Nephron (organoid): ENCODE data around the gene CLEC4G.

Experiments
- H3K27ac Mint-ChIP-seq, 3 experiments: 2 replicates each; pipeline ENCODE4 v1.8.0; 2020; ENCODE audit warnings: mixed read lengths in 3 of 3, mild to moderate bottlenecking in 2 of 3, moderate library complexity in 1 of 3
- H3K27me3 Mint-ChIP-seq: 2 replicates; pipeline ENCODE4 v1.8.0; 2021; ENCODE audit warnings: low read depth, mild to moderate bottlenecking, moderate library complexity, mixed read lengths
- H3K36me3 Mint-ChIP-seq: 2 replicates; pipeline ENCODE4 v1.8.0; 2020; ENCODE audit warnings: low read depth, mixed read lengths
- H3K4me1 Mint-ChIP-seq: 2 replicates; pipeline ENCODE4 v1.8.0; 2020; ENCODE audit warnings: mixed read lengths
- H3K4me3 Mint-ChIP-seq, 3 experiments: 2 replicates each; pipeline ENCODE4 v1.8.0; 2020; ENCODE audit warnings: mild to moderate bottlenecking in 3 of 3, mixed read lengths in 3 of 3, moderate library complexity in 2 of 3
- H3K9me3 Mint-ChIP-seq: 2 replicates; pipeline ENCODE4 v1.8.0; 2020; ENCODE audit warnings: mixed read lengths
- TF ChIP-seq, protein P1 (sequence below), 3 experiments: fragments of 200-600 bp; sonication (generic); IDR thresholded peaks; one replicate each; pipeline ENCODE4 v1.5.0; 2021; ENCODE audit warnings: antibody characterized with exemption in 3 of 3; ENCODE audit not compliant: unreplicated experiment in 3 of 3

The CLEC4G gene

DNA sequence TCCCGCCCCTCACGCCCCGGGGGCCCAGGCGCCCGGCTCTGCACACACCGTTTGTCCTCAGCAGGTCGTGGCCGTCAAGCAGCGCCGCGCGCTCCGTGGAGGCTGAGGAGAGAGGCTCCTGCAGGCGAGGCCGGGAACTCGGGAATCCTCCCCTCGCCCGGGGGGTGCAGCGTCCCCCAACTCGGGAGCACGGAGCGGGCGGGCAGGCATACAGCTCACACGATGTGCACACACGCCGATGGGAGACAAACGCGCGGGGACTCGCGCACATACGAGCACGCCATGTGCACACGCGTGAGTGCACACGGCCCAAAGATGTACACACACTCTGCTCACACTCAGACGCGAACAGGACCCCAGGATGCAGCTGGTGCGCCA lies 703 bp downstream of the CLEC4G start:
- H3K9me3 Mint-ChIP-seq: no peaks in the 10 kb centered on the region
- H3K4me1 Mint-ChIP-seq: no peaks in the 10 kb centered on the region
- peaks cover 86% of the 10 kb centered on the region for H3K27me3 Mint-ChIP-seq

DNA sequence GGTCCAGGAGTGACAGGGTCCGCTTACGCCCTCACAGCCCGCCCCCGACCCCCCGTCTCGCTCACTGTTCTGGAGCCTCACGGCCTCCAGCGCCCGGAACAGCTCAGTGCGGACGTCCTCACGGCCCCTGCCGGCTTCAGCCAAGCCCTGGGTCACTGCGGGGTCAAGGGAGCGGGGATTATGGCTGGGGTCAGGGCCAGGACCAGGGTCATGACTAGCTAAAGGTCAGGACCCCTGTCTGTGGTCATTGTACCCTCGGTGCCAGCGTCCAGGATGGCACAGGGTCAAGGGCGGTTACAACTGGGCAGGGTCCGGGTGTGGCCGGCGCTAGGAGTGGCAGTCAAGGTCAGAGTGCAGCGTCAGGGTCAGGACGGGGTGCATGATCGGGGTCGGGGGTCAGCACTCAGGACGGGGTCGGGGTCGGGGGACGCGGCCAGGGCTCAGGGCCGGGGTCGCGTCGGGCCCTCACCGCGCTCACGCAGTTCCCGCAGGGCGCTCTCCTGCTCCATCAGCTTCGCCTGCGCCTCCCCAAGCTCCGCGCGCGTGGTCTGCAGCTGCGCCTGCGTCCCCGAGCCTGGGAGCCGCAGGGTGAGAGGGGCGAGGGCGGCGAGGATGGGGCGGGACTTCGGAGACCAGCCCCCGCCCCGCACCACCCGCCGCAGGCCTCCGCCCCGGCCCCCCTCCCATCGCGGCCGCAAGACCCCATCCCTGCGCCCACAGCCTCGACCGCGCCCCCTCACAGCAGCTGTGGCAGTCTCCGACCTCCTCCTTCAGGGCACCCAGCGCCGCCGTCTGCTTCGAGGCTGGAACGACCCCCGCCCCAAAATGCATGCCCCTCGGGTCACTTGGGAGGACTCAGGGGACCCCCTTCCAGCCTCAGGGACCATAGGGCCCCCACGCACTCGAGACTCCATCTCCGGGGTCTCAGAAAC lies 1.4 kb downstream of the CLEC4G start:
- Mint-ChIP-seq H3K27me3 (peaks cover 86% of the 10 kb centered on the region), H3K27ac (no peak overlapping the region), H3K4me1 (no peaks in the 10 kb centered on the region), H3K36me3 (no peaks in the 10 kb centered on the region), H3K4me3 (no peak overlapping the region), H3K9me3 (no peaks in the 10 kb centered on the region)
- TF ChIP-seq, protein P1, sequence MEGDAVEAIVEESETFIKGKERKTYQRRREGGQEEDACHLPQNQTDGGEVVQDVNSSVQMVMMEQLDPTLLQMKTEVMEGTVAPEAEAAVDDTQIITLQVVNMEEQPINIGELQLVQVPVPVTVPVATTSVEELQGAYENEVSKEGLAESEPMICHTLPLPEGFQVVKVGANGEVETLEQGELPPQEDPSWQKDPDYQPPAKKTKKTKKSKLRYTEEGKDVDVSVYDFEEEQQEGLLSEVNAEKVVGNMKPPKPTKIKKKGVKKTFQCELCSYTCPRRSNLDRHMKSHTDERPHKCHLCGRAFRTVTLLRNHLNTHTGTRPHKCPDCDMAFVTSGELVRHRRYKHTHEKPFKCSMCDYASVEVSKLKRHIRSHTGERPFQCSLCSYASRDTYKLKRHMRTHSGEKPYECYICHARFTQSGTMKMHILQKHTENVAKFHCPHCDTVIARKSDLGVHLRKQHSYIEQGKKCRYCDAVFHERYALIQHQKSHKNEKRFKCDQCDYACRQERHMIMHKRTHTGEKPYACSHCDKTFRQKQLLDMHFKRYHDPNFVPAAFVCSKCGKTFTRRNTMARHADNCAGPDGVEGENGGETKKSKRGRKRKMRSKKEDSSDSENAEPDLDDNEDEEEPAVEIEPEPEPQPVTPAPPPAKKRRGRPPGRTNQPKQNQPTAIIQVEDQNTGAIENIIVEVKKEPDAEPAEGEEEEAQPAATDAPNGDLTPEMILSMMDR (IDR thresholded peaks at IDR 0.05; ENCODE audit: unreplicated experiment in 3 of 3): no peak

More for the DNA sequence above, 703 bp downstream of the CLEC4G start:
- Mint-ChIP-seq H3K4me3 (no peak overlapping the region), H3K36me3 (no peaks in the 10 kb centered on the region), H3K27ac (no peak overlapping the region)
- TF ChIP-seq, protein P1 (IDR thresholded peaks at IDR 0.05; ENCODE audit: unreplicated experiment in 3 of 3): no peak

DNA sequence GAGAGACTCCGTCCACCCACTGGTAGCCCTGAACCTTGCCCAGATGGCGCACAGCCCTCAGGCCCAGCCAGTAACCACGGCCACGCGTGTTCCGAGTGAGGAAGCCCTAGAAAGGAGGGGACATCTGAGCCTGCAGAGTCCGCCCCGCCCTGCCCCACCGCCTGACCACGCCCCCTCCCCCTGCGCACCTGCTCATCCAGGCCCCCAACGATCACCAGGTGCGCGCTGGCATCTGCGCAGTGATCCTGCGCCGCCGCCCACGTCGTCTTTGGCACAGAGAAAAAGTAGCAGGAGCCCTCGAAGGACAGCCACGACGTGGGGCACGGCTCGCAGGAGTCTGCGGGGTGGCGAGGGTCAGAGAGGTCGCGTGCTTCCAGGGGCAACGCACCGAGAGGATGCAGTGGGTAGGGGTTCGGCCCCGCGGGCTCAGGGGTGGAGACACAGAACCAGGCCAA lies 2.1 kb downstream of the CLEC4G start:
- Mint-ChIP-seq H3K9me3 (no peaks in the 10 kb centered on the region), H3K36me3 (no peaks in the 10 kb centered on the region), H3K4me1 (no peaks in the 10 kb centered on the region), H3K27me3 (peaks cover 86% of the 10 kb centered on the region), H3K27ac (no peak overlapping the region), H3K4me3 (no peak overlapping the region)
- TF ChIP-seq, protein P1 (IDR thresholded peaks at IDR 0.05; ENCODE audit: unreplicated experiment in 3 of 3): no peak

DNA sequence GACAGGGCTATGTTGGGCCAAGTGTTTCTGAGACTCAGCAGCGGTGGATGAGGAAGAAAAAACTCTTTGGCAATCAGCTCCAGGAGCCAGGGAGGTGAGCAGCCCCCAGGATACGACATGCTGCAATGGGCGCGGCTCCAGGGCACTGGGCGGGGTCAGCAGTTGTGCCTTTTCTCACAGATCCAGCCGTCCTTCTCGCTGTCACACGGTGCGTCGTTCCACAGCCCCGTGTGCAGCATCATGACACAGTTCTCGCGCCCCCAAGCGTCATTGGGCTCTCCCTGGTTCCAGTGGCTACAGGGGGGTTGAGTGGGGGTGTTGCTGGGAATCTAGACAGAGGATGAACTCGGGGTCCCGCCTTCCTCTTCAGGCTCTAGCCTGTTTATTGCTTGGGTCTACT lies 2.7 kb downstream of the CLEC4G start:
- TF ChIP-seq, protein P1 (IDR thresholded peaks at IDR 0.05; ENCODE audit: unreplicated experiment in 3 of 3): no peak
- Mint-ChIP-seq H3K27me3 (peaks cover 87% of the 10 kb centered on the region), H3K27ac (no peak overlapping the region), H3K4me3 (no peak overlapping the region), H3K4me1 (no peaks in the 10 kb centered on the region), H3K36me3 (no peaks in the 10 kb centered on the region), H3K9me3 (no peaks in the 10 kb centered on the region)

DNA sequence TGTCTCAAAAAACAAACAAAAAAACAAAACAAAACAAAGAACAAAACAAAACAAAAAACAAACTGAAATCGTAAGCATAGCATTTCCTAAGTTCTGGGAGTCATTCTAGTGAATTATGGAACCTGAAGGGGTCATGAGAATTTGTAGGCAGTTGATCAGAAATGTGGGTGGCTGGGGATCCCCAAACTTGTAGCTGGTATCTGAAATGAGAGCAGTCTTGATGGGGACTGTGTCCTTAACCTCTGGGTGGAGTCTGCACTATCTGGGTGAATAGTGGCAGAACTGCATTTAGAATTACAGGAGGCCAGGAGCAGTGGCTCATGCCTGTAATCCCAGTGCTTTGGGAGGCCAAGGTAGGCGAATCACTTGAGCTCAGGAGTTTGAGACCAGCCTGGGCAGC lies 6.1 kb downstream of the CLEC4G start:
- H3K4me1 Mint-ChIP-seq: no peaks in the 10 kb centered on the region
- H3K27me3 Mint-ChIP-seq: peaks cover 69% of the 10 kb centered on the region
- H3K27ac Mint-ChIP-seq: no peak overlapping the region
- no peak overlapping the region for H3K4me3 Mint-ChIP-seq
- no peaks in the 10 kb centered on the region for H3K36me3 Mint-ChIP-seq
- TF ChIP-seq, protein P1 (IDR thresholded peaks at IDR 0.05; ENCODE audit: unreplicated experiment in 3 of 3): no peak
- no peaks in the 10 kb centered on the region for H3K9me3 Mint-ChIP-seq

DNA sequence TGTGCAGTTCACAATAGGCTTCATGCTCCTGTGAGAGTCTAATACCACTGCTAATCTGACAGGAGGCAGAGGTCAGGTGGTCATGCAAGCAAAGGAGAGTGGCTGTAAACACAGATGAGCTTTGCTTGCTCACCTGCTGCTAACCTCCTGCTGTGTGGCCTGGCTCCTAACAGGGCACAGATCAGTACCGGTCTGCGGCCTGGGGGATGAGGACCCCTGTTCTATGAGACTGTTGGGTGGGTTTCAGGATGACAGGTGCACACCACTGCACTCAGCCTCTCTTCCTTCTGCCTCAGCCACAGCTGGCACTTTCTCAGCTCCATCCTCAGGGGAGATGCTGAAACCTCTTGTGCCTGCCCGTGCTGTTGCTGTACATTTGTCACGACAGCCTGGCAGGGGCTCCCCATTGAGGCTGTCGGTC lies 9.7 kb downstream of the CLEC4G start:
- Mint-ChIP-seq H3K27me3 (peaks cover 47% of the 10 kb centered on the region), H3K9me3 (no peaks in the 10 kb centered on the region), H3K4me1 (no peaks in the 10 kb centered on the region), H3K4me3 (no peak overlapping the region), H3K36me3 (no peaks in the 10 kb centered on the region), H3K27ac (no peak overlapping the region)
- TF ChIP-seq, protein P1 (IDR thresholded peaks at IDR 0.05; ENCODE audit: unreplicated experiment in 3 of 3): no peak
